Endothelial cell of umbilical vein (primary cell): ENCODE data around the gene ANKRD34C. TPM values are rescaled to one million over a fixed set of nuclear protein-coding genes. Genes with fewer than 3 reads are reported as not detected.

Experiments
- BruUV-seq: library from RNA; stranded (reverse); fragments of 400-500 nt; replicated peaks from 2 replicates; lab custom pipeline; 2021; lab: Mats Ljungman, UMichigan
- CTCF ChIA-PET: fragments of 300-600, 350-600 bp; sonication (Branson Sonifier 250); formaldehyde crosslinking; loops from one replicate; lab custom pipeline; 2021; ENCODE audit warnings: antibody characterized with exemption, inconsistent platforms; lab: Charles Lee
- POLR2A ChIA-PET: fragments of 300-600, 350-600 bp; sonication (Branson Sonifier 250); formaldehyde crosslinking; loops from one replicate; lab custom pipeline; 2021; ENCODE audit warnings: antibody characterized with exemption, inconsistent platforms; lab: Charles Lee
- DNase-seq: peaks from one replicate; pipeline ENCODE4 v3.0.0-alpha.2; 2011; ENCODE audit warnings: low read depth, low spot score
- FAIRE-seq: peaks from 2 replicates; lab custom pipeline; 2011; peaks lifted over from hg19 to GRCh38; lab: Jason Lieb, UNC
- H2AFZ ChIP-seq: 2 replicates; pipeline ENCODE4 v1.6.0; 2012; ENCODE audit warnings: low read depth, low read length, control low read depth, inconsistent platforms
- H3K27ac ChIP-seq: 2 replicates; pipeline ENCODE4 v1.5.1; 2011; ENCODE audit warnings: low read depth, mild to moderate bottlenecking, control low read depth, low read length, moderate library complexity; ENCODE audit not compliant: insufficient read depth
- H3K27me3 ChIP-seq, 2 experiments: 2 replicates each; pipeline versions ENCODE4 v1.6.0 to v1.6.1; 2011; ENCODE audit warnings: low read length in 2 of 2, mixed read lengths in 1 of 2; ENCODE audit not compliant: control insufficient read depth in 2 of 2, insufficient read depth in 2 of 2
- H3K36me3 ChIP-seq, 2 experiments: 2 replicates in 1 of 2; 3 replicates in 1 of 2; pipeline ENCODE4 v1.5.1; 2011; ENCODE audit warnings: low read length in 2 of 2, mild to moderate bottlenecking in 1 of 2, moderate library complexity in 1 of 2; ENCODE audit not compliant: control insufficient read depth in 2 of 2, insufficient read depth in 2 of 2; ENCODE audit errors: extremely low read depth in 1 of 2
- H3K4me1 ChIP-seq: 3 replicates; pipeline ENCODE4 v1.5.1; 2011; ENCODE audit warnings: mild to moderate bottlenecking, low read length; ENCODE audit not compliant: control insufficient read depth, insufficient read depth; ENCODE audit errors: extremely low read depth
- H3K4me2 ChIP-seq: 2 replicates; pipeline ENCODE4 v1.6.1; 2011; ENCODE audit warnings: low read length, control low read depth, mixed read lengths; ENCODE audit not compliant: insufficient read depth
- H3K4me3 ChIP-seq, 3 experiments: fragments of 200-600 bp in 1 of 3; sonication (generic), shearing (Covaris generic) in 1 of 3; replicated peaks in 1 of 3; 2 replicates each; pipeline ENCODE4 v1.5.1; 2011 to 2016; ENCODE audit warnings: control low read depth in 3 of 3, low read length in 3 of 3, mild to moderate bottlenecking in 2 of 3, inconsistent platforms in 1 of 3, low read depth in 1 of 3, moderate library complexity in 1 of 3; ENCODE audit not compliant: insufficient read depth in 1 of 3
- H3K79me2 ChIP-seq: 2 replicates; pipeline ENCODE4 v1.6.0; 2012; ENCODE audit warnings: low read length, inconsistent platforms; ENCODE audit not compliant: control insufficient read depth, insufficient read depth
- H3K9ac ChIP-seq: replicated peaks from 2 replicates; pipeline ENCODE3; 2011; ENCODE audit warnings: low read length, control low read depth; ENCODE audit not compliant: insufficient read depth; ENCODE audit errors: extremely low read depth
- H3K9me1 ChIP-seq: replicated peaks from 3 replicates; pipeline ENCODE4 v1.6.0; 2011; ENCODE audit warnings: mild to moderate bottlenecking, low read length; ENCODE audit not compliant: control insufficient read depth, insufficient read depth; ENCODE audit errors: extremely low read depth
- H3K9me3 ChIP-seq: replicated peaks from 2 replicates; pipeline ENCODE4 v1.5.1; 2012; ENCODE audit warnings: low read length, inconsistent platforms; ENCODE audit not compliant: control insufficient read depth, insufficient read depth
- H4K20me1 ChIP-seq: replicated peaks from 2 replicates; pipeline ENCODE3; 2011; ENCODE audit warnings: mild to moderate bottlenecking, low read length; ENCODE audit not compliant: control insufficient read depth, insufficient read depth; ENCODE audit errors: extremely low read depth
- EZH2 ChIP-seq: IDR thresholded peaks from 2 replicates; pipeline ENCODE4 v1.6.1; 2012; ENCODE audit warnings: borderline replicate concordance, low read depth, mild to moderate bottlenecking, moderate library complexity, low read length, inconsistent platforms; ENCODE audit not compliant: severe bottlenecking
- FOS ChIP-seq: IDR thresholded peaks from 2 replicates; pipeline ENCODE4 v1.6.1; 2011; ENCODE audit warnings: mild to moderate bottlenecking, low read length, moderate library complexity, borderline replicate concordance; ENCODE audit not compliant: insufficient read depth
- GATA2 ChIP-seq: IDR thresholded peaks from 2 replicates; pipeline ENCODE4 v1.7.0; 2011; ENCODE audit warnings: low read depth, mild to moderate bottlenecking, moderate library complexity, mixed read lengths, low read length; ENCODE audit not compliant: insufficient read length, insufficient read depth
- JUN ChIP-seq: IDR thresholded peaks from 2 replicates; pipeline ENCODE4 v1.6.1; 2011; ENCODE audit warnings: borderline replicate concordance, low read depth; ENCODE audit not compliant: insufficient read length, insufficient read depth
- MYC ChIP-seq: IDR thresholded peaks from one replicate; pipeline ENCODE4 v1.6.1; 2011; ENCODE audit warnings: mild to moderate bottlenecking, low read depth, low read length
- POLR2A ChIP-seq: IDR thresholded peaks from 2 replicates; pipeline ENCODE4 v1.6.1; 2012; ENCODE audit warnings: low read depth, mild to moderate bottlenecking, control low read depth, low read length
- POLR2AphosphoS5 ChIP-seq: IDR thresholded peaks from 2 replicates; pipeline ENCODE4 v1.6.1; 2012; ENCODE audit warnings: low read depth, mild to moderate bottlenecking, control low read depth, low read length, moderate library complexity; ENCODE audit not compliant: insufficient read depth
- dilution Hi-C: fragments of 300-500 bp; cut with MboI; formaldehyde crosslinking; loops from one replicate; pipeline ENCODE4 v1.15.0; 2019; ENCODE audit warnings: low sequenced_read_pairs; ENCODE audit not compliant: extremely low pct_ligation_motif_present
- intact Hi-C: fragments of 100-400 bp; cut with micrococcal nuclease; formaldehyde crosslinking; loops from one replicate; pipeline ENCODE4 v1.10.0; 2022
- polyA plus RNA-seq, 4 experiments: library from polyadenylated mRNA; depleted of rRNA in 3 of 4; stranded (reverse) in 3 of 4; unstranded in 1 of 4; fragments of >200 nt; gene quantifications; 2 replicates each; pipeline versions ENCODE4 v1.2.1 to v1.2.3, GENCODE V29; 2011 to 2012; ENCODE audit warnings: missing spikeins in 1 of 4
- total RNA-seq: library from RNA; stranded (reverse); gene quantifications from 2 replicates; pipeline ENCODE4 v1.2.3, GENCODE V29; 2021
- TF ChIP-seq, protein P1 (sequence below), 2 donors: IDR thresholded peaks; 1 replicate in 1 of 2; 2 replicates in 1 of 2; pipeline ENCODE4 v1.5.1; 2011; ENCODE audit warnings: low read length in 2 of 2, mild to moderate bottlenecking in 2 of 2, moderate library complexity in 2 of 2, control low read depth in 1 of 2, inconsistent platforms in 1 of 2, low read depth in 1 of 2; ENCODE audit not compliant: insufficient read depth in 1 of 2; ENCODE audit errors: extremely low read depth in 1 of 2
- TF ChIP-seq, protein P2 (sequence below): IDR thresholded peaks from 2 replicates; pipeline ENCODE4 v1.6.1; 2011; ENCODE audit not compliant: insufficient read depth, insufficient read length

ANKRD34C gene
- total and polyA plus RNA-seq, 2 donors (not counting 3 experiments of a cell fraction or from before 2014, with no cell fraction given), result not detected

DNA sequence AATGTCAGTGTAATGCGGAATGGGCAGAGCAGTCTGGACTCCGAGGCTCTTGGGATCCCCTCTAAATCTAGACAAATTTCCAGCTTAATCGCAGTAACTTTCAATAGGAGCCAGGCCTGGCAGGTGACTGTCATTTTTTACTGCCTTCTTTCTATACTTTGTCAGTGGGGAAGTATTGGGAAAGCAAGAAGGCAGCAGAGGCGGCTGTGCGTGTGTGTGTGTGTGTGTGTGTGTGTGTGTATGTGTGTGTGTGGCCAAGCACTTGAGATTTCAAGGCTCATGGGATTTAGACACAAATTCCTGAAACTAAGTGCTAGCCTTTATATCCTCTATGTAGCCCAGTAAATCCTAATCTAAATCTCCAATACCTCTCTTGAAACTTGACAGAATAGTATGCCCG, 49.3 kb upstream of the ANKRD34C start:
- DNase-seq (no peak), FAIRE-seq (no peak)
- no peaks in the 10 kb centered on the region for H3K4me1 ChIP-seq
- CTCF ChIA-PET, result no interaction called here
- dilution Hi-C loops, result no loop called here
- H3K36me3 ChIP-seq, result no peaks in the 10 kb centered on the region
- H3K9me3 ChIP-seq, result no peaks in the 10 kb centered on the region
- H3K79me2 ChIP-seq, result no peaks in the 10 kb centered on the region
- H4K20me1 ChIP-seq, result no peaks in the 10 kb centered on the region
- BruUV-seq, result no TSS peak
- H3K4me2 ChIP-seq, result no peak overlapping the region
- no peaks in the 10 kb centered on the region for H3K27me3 ChIP-seq
- no peak overlapping the region for H3K4me3 ChIP-seq
- no peak overlapping the region for H3K9ac ChIP-seq
- POLR2A ChIA-PET, result no interaction called here
- H2AFZ ChIP-seq, result no peak overlapping the region
- no peaks in the 10 kb centered on the region for H3K9me1 ChIP-seq
- no peak overlapping the region for H3K27ac ChIP-seq
- intact Hi-C loops, result no loop called here
- TF ChIP-seq GATA2, result no peak
- no peak for TF ChIP-seq MYC
- TF ChIP-seq, protein P1, sequence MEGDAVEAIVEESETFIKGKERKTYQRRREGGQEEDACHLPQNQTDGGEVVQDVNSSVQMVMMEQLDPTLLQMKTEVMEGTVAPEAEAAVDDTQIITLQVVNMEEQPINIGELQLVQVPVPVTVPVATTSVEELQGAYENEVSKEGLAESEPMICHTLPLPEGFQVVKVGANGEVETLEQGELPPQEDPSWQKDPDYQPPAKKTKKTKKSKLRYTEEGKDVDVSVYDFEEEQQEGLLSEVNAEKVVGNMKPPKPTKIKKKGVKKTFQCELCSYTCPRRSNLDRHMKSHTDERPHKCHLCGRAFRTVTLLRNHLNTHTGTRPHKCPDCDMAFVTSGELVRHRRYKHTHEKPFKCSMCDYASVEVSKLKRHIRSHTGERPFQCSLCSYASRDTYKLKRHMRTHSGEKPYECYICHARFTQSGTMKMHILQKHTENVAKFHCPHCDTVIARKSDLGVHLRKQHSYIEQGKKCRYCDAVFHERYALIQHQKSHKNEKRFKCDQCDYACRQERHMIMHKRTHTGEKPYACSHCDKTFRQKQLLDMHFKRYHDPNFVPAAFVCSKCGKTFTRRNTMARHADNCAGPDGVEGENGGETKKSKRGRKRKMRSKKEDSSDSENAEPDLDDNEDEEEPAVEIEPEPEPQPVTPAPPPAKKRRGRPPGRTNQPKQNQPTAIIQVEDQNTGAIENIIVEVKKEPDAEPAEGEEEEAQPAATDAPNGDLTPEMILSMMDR (IDR thresholded peaks at IDR 0.05; ENCODE audit: extremely low read depth in 1 of 2, insufficient read depth in 1 of 2, low read depth in 1 of 2, low read length in 2 of 2), result no peak
- no peak for TF ChIP-seq EZH2
- TF ChIP-seq, protein P2, sequence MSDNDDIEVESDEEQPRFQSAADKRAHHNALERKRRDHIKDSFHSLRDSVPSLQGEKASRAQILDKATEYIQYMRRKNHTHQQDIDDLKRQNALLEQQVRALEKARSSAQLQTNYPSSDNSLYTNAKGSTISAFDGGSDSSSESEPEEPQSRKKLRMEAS, result no peak
- no peak for TF ChIP-seq FOS
- TF ChIP-seq JUN, result no peak
- no peak for TF ChIP-seq POLR2A
- TF ChIP-seq POLR2AphosphoS5, result no peak
